AML-193 (cell line): Measurements from ENCODE around the gene TRMT6.
A peak's percentile ranks its signal among the peaks of the same experiment; 100 is the strongest.

Source experiments
- DNase-seq, 2 experiments: peaks; one replicate each; lab custom pipeline; 2025; lab: John Stamatoyannopoulos, UW

The TRMT6 gene, protein sequence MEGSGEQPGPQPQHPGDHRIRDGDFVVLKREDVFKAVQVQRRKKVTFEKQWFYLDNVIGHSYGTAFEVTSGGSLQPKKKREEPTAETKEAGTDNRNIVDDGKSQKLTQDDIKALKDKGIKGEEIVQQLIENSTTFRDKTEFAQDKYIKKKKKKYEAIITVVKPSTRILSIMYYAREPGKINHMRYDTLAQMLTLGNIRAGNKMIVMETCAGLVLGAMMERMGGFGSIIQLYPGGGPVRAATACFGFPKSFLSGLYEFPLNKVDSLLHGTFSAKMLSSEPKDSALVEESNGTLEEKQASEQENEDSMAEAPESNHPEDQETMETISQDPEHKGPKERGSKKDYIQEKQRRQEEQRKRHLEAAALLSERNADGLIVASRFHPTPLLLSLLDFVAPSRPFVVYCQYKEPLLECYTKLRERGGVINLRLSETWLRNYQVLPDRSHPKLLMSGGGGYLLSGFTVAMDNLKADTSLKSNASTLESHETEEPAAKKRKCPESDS

DNA sequence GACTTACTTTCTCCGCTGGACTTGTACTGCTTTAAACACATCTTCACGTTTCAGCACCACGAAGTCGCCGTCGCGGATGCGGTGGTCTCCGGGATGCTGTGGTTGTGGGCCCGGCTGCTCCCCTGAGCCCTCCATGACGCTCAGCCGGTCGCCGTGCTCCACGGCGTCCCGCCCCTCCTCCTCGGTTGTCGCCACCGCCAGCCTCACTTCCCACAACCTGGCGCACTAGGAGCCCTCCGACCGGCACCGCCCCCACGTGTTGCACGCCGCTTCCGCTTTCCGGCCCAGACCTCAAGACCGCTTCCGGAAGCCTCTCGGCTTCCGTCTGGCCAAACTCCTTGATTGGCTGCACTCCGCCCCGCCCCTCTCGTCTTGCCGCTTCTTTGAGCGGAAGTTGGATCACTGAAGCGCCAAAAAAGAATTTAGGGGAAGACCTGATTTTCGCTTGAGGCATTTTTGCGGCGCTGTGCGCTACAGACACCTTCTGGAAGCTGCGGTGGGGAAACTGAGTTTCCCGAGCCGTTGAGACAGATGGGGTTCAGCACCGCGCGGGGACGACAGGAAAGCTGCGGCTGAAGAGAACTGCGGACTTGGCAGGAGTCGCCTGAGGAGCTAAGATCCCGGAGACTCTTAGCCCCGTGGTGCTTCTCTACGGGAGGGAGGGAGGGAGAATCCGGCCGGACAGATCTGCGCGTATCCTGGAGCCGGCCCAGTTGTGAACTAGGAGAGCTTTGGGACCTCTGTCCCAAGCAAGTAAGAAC lies at the start of gene TRMT6, which contains the start of gene MCM8:
TSS of gene TRMT6 (minus strand) at position 263 of the 761 bp plus-strand sequence. CDS start at position 135, 128 bp downstream.
TSS of gene MCM8 (plus strand) at position 382 of the 761 bp plus-strand sequence. CDS start 1,364 bp downstream, outside the sequence.
- peak; percentile 96 to 97 for DNase-seq

DNA sequence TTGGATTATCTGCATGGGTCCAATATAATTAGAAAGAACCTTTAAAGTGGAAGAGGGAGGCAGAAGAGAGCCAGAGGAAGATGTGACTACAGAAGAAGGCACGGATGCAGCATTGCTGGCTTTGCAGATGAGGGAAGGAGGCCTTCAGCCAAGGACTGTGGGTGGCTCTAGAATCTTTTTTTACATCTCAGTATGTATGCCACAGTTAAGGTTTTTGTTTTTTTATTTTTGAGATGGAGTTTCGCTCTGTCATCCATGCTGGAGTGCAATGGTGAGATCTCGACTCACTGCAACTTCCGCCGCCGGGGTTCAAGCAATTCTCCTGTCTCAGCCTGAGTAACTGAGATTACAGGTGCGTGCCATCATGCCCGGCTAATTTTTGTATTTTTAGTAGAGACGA lies 49.5 kb upstream of the TRMT6 start:
- no peak for DNase-seq

DNA sequence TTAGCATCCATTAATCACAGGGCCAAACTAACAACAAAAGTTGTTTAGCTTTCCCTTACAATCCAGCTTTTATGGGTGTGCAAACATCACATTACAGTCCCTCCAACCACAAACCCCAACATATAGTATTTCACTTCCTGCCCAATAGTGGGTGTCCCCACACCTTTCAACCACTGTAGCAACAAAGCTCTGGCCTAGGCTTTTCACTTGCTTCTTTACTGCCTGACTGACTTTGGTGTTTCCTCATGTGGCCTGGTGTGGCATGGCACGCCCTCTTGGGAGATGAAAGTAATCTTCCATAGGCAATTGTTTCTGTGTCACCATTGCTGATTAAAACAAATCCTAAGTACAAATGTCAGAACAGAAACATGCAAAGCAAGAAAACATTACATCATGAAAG lies 46.4 kb upstream of the TRMT6 start:
- peak; percentile 63 to 71 for DNase-seq

DNA sequence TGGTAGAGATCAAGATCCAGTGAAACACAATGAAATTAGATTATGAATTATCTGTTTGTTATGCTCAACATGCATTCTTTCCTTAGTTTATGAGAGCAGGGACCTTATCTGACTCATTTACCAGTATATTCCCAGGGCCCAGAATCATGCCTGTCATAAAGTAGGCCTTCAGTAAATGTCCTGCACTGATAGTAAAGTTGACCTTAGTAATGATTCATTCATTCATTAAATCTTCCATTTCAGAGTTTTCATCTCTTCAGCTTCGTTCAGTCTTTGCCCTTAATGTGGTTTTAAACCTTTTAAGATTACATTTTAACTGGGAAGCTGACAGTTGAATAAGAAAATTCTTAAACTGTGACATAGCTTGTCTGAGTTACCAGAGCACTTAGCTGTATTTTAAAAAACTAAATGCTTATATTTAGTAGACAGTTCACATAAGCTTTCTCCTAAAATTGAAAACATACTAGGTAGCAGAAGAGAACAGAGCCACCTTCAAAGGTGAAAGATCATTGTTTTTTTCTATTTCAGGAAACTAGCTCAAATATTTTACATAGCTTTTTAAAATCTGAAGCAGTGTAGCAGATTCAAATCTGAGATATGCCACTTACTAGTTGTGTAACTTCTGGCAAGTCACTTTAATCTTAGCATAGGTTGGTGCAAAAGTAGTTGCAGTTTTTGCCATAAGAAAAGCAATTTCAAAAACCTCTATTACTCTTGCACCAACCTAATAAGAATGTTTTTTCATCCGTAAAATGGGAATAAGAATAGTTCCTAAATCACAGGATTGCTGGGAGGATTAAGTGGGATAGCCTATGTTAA lies 41.5 kb upstream of the TRMT6 start:
- no peak for DNase-seq

DNA sequence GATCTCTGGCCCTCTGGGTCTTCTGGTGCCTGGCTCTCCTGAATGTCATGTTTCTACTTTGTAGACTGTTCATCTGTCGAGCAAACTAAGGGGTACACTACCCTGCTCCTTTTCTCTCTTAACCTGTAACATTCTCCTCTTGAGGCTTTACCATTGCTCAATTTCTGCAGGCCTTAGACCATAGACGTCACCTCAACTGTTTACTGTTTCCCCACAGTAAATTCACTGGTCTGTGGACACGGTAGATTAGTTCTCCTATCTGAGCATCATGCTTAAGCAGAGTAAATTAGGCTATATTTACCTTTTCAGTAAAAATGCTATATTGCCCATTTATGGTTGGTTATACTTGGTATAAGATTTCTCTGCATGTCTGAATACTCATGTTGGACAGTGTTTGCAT lies 40.6 kb upstream of the TRMT6 start:
- no peak for DNase-seq

DNA sequence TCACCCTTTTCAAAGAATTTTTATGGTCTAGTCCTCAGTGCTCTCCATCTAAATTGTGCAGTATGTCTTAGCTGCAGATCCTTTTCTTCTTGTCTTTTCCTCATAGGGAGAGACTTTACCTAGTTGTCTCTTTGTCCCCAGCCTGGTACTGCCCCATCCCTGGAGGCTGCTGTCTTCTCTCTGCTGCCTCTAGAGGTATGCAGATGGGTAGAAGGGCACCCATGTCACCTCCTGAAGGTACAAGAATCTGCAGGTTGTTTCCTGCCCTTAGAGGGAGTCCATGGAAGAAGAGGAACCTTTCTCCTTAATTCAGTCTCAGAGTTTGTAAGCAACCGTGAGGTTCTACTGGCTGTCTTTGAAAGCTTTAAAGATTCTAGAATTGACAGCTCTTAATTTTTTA lies 39.2 kb upstream of the TRMT6 start:
- no peak for DNase-seq

DNA sequence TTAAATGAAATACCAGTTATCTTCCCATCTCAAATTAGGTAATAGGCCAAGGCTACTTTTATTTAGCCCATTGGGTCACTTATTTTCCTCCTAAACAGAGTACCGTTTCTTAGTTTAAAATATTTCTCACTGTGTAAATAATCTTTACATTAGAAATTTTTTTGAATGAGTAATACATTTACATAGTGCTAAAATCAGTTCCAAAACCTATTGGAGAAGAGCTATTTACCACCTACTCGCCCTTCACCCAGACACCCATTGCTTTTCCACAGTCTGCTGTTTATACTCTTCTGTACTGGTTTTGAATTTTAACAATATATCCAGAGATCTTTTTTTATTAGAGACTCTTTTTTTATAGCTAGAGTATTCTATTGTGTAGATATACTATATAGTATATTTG lies 37.0 kb upstream of the TRMT6 start:
- DNase-seq: no peak

DNA sequence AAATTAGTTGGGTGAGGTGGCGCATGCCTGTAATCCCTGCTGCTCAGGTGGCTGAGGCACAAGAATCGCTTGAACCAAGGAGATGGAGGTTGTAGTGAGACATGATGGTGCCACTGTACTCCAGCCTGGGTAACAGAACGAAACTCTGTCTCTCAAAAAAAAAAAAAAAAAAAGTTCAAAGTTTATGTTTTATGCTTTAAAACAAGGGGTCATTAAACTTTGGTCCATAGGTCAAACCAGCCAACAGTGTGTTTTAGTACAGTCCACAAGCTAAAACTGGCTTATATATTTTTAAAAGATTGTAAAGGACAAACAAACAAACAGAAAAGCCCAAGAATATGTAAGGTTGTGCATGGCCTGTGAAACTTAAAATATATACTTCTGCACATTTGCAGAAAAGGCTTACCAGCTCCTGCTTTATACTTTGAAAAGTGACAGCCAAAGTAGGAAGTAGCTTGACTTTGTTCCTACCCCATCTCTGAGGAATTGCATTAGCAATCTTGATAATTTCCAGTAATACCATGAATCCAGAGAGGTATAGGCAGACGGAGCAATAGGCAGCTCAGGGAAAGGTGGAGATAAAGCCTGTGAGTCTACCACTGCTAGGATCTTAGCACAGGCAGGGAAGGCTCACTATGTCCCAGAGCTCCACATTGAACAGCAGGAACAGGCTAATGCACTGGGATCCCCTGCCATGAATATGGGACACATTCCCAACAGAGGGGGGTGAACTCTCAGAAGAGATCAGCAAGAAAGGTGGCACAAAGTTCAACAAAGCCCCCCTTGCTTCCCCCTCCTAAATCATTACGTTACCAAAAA lies 30.6 kb upstream of the TRMT6 start:
- no peak for DNase-seq

DNA sequence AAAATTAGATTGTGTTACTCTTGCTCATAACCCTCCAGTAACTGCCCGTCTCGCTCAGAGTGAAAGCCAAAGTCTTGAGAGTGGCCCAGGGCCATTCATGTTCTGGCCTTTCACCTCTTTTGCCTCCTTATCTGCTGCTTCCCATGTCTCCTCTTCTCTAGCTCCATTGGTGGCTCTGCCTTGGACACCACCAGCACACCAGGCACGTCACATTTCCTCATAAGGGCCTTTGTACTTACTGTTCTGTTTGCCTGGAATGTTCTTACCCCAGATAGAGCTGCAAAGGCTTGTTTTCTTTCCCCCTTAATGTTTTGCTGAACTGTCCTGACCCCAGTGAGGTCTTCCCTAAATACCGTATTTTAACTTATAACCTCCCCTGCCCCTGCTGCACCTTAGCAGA lies 29.5 kb upstream of the TRMT6 start:
- DNase-seq: no peak

DNA sequence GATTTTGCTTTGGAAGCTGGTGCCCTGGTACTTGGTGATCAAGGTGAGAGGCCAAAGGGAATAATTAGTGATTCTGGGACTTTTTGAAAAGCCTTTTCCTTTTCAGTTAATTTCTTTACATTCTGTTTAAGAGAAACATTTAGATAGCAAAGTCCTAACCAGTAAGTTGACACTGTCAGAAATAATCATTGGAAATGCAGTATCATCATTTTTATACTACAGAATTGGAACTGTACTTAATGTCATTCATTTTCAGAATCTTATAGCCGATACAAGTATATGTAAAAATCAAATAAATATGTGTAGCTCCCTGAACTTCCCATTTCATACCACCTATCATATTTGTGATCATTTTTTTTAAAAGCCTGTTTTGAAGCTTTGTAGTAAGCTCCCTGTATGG lies 27.6 kb upstream of the TRMT6 start:
- DNase-seq: no peak

DNA sequence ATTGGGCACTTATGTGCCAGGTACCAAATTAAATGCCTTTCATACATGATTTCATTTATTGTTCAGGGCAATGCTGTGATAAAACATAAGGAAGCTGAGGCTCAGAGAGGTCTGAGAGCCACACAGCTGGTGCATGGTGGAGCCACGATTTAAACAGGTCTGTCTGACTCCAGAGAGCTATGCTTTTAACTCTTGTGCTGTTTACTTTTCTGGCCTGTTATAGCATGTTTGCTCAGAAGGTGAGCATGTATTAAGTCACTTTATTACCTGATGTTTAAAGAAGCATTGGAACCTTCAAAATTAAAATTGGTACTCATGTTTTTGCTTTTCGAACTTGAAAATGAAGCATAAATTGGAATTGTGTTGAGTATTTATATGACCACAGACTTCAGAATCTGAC lies 26.9 kb upstream of the TRMT6 start:
- DNase-seq: no peak

DNA sequence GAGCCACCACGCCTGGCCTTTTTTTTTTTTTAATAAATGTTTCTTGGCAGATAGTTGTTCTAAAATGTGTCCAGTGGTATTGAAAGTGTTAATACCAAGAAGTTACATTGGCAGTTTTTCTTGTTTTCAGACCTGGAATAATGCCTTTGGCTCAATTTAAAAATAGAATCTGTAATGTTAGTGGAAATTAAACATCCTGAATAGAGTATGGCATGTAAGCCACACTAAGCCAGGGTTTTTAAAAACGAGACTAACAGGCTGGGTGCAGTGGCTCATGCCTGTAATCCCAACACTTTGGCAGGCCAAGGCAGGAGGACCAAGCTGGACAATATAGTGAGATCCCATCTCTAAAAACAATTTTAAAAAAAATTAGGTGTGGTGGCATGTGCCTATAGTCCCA lies 25.4 kb upstream of the TRMT6 start:
- DNase-seq: no peak

DNA sequence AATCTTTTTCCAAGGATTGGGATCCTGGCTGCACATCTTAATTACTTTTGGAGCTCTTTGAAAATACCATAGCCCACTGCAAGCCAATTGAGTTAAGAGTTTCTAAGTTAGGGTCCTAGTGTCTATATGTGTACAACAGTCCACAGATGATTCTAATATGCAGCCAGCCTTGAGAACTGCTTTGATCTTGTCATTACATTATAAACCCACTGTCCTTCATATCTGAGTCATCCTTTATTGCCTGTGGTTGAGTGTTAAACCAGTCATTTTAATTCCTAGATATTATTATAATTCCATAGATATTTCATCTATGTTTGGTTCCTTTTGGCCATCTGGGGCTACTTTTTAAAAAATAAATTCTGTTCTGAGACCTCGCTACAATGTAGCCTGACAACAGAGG lies 24.2 kb upstream of the TRMT6 start:
- no peak for DNase-seq

DNA sequence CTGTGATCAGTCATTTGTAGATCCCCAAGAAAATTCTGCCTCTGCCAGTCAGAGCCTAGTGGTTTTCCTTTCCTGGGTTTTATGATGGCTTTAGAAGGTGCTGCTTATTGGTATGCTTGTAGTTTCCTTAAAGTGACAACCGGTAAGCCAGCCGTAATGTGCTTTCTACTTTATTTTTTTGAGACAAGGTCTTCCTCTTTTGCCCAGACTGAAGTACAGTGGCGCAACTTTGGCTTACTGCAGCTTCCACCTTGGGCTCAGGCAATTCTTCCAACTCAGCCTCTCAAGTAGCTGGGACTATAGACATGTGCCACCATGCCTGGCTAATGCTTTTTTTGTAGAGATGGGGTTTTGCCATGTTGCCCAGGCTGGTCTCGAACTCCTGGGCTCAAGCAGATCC lies 23.6 kb upstream of the TRMT6 start:
- peak; percentile 80 to 86 for DNase-seq

DNA sequence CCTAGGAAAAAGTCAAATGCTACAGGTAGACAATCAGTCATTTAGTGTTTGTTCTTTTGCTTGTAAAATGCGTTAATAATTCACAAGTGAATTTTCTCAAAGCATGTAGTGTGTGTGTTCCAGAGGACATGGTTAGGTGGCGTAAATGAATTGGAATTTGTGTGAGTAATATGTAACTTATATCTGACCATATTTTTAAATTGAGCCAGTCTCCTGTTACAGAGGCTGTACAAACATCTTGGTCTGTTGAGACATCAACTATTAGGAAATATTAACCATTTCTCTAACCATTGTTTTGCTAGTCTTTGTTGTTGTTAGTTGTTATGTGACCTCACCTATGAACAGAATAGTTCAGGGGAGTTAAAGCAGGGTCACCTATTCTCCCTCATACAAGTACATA lies 22.8 kb upstream of the TRMT6 start:
- DNase-seq: peak in 1 of 2 experiments; percentile 9

DNA sequence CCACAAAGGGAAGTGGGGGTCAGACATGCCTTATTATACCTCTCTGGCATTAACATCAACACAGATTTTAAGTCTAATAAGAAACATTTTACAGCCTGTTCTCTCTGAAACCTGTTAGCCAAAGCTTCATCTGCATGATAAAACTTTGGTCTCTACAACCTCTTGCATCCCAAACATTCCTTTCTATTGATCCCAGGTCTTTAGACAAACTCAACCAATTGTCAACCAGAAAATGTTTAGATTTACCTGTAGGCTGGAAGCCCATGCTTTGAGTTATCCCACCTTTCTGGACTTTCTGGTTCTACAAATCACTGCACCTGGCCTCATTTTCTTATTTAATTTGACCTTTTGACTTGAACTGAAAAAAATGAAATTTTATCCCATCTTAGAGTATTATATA lies 20.9 kb upstream of the TRMT6 start:
- DNase-seq: no peak

DNA sequence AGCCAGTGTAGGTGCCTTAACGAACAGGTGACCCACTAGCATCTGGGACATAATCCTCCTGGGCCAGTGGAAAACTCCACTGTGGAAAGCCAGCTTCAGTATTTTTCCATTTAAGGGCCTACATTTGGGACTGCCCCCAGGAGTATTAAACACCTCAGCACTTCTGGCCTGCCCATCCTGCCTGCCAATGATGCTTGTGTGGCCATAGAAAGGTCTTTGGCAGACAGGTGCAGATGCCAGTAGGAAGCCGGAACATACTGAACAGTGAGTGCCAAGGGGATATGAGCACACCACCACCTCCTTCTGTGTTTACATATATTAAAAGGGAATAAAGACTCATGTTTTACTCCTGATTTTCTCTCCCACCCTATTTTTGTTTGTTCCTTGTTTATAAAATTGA lies 20.0 kb upstream of the TRMT6 start:
- DNase-seq: no peak

DNA sequence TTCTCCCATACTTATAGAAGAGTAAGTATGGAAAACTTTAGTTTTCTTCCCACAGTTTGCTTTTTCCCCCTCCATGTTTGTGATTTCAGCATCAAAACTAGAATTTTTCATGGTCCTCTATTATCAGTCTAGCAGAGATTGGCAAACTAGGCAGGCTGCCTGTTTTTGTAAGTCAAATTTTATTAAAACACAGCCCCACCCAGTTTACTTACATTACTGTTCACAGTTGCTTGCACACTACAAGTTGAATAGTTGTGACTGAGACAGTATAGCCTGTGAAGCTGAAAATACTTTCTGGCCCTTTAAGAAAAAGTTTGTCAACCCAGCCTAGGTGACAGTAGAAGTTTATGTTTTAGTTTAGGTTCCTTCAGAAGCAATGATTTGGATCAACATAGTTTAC lies 19.6 kb upstream of the TRMT6 start:
- DNase-seq: no peak

DNA sequence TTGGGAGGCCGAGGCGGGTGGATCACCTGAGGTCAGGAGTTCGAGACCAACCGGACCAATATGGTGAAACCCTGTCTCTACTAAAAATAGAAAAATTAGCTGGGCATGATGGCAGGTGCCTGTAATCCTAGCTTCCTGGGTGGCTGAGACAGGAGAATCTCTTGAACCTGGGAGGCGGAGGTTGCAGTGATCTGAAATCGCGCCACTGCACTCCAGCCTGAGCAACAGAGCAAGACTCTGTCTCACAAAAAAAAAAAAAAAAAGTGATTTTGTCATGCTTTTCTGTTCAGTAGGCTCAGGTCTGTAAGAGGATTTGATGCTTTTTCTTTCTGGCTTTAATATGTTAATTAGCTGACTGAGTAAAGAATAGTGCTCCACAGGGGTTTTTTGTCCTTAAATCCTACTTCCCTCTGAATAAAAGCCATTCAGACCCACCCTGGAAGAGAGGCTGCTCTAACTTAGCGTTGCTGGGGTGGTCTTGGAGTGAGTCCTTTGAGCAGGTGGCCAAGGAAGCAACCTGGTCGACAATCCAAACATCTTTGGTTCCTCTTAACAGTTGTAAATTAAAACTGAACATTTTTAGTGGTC lies 19.1 kb upstream of the TRMT6 start:
- no peak for DNase-seq

DNA sequence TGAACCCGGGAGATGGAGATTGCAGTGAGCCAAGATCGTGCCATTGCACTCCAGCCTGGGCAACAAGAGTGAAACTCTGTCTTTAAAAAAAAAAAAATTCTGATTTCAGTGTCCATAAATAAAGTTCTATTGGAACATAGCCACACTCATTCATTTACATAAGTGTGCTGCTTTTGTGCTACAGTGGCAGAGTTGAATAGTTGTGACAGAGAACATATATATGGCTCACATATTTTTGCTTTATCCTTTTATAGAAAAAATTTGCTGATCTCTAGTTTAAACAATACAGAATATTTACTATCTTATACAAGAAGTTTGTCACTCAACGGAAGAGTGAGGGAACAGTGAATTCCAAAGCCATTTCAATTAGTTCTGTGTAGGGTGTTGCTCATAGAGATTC lies 18.1 kb upstream of the TRMT6 start:
- DNase-seq: no peak

DNA sequence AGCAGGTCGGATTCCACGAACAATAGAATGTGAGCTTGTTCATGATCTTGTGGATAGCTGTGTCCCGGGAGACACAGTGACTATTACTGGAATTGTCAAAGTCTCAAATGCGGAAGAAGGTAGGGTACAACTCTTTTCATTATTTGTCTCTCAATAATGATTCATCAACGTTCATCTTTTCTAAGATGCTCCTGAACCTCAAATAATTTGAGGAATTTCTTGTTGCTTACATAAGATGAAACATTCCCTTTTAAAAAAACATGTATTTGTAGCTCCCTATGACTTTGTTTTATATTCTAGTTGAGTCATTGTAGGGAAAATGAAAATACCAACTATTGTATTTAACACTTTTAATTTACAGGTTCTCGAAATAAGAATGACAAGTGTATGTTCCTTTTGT lies 17.1 kb upstream of the TRMT6 start:
- DNase-seq: no peak
